GM21825 (cell line): Measurements from ENCODE around the gene PISD.
"Not testable (repeated sequence)": the region's sequence is repeated elsewhere in the genome, so short reads cannot be mapped to it uniquely, and the experiment has no call there.

Experiments used
- ATAC-seq: cut with Tn5 transposase; IDR thresholded peaks from one replicate; pipeline ENCODE4 v1.9.1; 2021; ENCODE audit warnings: mild to moderate bottlenecking, moderate library complexity; ENCODE audit not compliant: unreplicated experiment

PISD gene

DNA sequence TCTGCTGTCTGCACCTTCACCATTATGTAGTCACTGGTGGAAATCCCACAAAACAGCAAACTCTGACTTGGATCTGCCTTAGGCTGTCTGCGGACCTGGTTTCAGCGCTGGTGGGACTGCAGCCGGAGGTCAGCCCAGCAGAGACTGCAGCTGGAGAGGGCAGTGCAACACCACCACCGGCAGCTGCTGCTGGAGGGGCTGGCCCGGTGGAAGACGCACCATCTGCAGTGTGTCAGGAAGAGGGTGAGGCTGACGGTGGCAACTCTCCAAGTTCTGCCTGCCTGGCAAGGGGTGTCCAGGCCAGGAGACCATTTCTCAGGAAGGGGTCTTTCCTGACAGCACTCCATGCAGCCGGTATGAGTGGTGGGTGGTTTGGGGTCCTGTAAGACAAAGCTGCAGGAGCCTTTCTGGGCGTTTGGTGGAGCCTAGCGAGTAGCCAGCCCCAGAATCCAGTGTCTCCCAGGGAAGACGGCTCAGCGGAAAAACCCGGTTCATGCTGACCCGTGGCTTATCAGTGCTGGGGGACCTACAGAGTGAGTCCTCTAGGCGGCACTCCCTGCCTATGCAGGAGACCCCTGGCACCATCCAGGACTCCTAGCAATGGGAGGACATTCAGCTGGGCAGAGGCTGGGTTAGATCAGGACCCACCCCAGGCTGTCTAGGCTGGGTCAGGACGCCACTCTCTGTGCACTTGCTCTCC is 50.8 kb downstream of the PISD start:
- no peak for ATAC-seq

DNA sequence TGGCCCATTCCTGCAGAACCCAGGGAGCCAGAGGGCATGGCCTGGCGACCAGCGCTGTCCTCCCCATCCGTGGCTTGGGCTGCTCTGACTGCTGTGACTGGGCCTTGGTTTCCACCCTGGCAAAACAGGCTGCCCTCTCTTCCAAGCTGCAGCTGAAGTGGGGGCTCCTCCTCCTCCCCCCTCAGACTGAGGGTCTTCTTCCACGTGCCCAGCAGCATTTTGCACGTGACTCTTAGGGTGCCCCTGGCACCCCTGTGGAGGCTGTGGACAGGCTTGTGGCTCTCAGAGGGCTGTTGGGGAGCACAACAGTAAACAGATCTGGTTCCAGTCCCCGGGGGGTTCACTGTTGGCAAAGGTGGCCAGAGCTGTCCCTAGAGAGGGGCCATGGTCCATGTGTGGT is 51.4 kb downstream of the PISD start:
- no peak for ATAC-seq

DNA sequence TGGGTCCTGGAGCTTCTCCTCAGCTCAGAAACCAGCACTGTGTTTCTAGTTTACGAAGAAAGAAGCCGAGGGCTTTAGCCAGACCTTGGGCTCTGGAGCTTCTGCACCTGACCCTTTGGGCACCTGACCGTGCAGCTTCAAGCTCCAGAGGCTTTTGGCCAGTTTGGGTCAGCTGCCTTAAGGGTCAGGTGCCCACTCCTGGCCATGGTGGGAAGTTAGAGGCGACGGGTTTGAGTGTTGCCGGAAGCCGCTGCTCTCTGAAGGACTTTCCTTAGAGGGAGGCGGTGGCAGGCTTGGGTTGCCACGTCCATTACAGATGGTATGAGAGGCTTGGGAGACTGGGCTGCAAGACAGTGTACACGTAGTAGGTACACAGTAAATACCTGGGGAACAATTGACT is 52.3 kb downstream of the PISD start:
- ATAC-seq: no peak

DNA sequence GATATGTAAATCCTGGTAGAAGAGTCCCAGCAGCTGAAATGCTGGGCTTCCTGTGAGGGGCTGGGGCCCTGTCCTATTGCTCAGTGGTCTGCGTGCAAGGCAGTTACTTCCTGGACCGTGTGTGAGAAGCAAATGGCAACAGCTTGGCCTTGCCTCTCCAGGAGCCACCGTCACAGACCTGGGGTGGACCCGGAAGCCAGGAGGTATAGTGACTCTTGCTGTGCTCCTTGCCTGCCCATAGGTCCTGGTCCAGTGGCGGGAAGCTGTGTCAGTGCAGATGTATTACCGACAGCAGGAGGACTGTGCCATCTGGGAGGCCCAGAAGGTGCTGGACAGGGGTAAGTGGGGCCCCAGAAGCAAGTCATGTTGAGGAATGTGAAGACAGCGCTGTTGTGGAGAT is 54.3 kb downstream of the PISD start:
- ATAC-seq: no peak

DNA sequence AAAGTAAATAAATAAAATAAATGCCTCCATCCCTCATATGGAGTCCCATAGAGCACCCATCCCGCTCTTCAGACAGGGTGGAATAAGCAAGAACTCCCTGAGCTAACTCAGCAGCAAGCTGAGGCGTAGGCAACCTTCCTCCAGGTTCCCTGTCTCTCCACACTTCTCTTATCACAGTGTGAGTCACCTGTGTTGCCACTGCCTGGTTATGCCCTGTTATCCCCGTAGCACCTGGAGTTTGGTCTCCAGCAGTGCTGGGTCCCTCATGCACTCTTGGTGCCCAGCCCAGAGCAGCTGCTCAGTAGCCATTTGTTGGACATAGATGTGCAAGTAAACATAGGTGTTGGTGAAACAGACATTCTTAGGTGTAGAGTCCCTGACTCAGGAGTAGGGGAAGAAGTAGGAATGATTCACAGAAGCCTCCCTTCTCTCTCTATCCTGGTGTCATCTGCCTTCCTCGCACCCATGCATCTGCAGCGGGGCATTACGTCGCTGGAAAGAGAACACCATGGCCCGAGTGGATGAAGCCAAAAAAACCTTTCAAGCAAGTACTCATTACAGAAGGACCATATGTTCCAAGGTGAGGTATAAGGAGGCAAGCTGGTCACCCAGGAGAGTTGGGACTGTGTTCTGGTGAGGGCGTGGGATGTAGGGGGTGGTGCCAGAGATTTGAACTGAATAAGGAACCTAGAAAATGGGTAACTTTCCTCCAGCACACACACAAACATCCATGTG is 56.0 kb downstream of the PISD start:
- no peak for ATAC-seq

DNA sequence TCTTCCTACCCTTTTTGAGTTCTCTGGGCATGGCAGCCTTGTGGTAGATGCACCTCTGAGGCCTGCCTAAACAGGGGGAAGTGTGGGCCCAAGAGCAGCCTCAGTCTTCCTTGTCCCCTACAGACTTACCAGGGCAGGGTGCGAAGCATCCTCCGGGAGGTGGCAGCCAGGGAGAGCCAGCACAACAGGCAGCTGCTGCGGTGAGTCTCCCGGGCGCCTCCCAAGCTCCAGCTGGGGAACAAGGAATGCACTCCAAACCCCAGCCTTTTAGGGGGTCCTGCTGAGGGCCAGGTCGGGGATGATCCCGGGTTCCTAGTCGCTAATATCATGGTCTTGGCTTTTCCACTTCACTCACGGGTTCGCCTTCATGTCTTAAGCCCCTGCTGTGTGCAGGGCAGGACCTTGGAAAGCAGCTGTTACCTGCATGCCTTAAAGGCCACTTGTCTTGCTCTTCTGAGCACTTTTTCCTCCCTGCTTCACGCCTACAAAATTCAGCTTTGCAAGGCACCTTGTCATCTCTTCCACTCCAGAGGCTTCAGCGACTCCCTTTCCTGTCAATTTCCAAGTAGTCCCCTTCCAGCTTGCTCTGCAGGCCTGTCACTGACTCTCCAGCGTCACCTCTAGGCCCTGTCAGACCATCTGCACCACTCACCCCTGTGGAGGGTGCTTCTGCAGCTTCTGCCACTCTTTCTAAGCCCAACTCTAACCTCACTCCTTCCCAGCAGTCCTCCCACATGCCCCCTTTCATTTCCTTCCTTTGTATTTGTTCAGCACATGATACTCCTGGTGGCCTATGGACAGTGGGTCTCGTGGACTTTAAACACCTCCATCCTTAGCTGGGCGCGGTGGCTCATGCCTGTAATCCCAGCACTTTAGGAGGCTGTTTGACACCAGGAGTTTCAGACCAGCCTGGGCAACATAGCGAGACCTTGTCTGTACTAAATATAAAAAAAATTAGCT is 57.0 kb downstream of the PISD start:
- ATAC-seq: no peak

DNA sequence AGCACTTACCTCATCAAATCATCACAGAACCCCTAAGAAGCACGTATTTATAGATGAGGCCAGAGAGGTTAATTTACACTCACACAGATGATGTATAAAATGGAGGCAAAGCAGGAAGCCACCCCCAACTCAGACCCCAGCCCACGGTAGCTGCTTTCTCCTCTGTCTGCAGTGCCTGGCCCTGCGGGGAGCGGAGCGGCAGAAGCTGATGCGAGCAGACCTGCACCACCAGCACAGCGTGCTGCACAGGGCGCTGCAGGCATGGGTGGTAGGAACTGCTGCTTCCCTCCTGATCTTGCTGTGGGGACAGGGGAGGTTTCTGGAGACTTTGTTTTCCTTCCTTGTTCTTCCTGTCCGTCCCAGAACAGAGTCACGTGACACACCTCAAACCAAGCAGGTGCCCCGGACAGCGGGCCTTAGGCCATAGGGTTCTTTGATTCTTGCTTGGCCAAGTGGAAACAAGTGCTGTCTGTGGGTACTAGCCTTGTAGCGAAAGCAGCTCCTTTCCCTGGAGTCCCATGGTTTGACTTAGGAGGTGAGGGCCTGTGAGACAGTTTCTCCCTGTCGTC is 57.8 kb downstream of the PISD start:
- ATAC-seq: no peak

DNA sequence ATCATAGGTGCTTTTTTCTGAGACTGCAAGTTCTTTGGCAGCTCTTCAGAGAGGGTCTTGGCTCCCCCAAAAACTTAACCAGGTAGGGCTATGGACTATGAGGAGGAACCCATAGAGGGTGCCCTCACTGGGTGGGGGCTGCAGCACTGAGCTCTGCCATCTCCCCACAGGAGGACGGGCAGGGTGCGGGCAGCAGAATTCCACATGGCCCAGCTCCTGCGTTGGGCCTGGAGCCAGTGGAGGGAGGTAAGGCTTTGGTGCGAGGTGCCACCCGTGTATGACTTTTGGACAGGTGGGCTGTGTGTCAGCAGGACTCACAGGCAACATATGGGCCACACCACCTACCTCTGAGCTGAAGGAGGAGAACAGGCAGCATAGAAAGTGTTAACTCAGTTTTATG is 58.4 kb downstream of the PISD start:
- ATAC-seq: no peak

DNA sequence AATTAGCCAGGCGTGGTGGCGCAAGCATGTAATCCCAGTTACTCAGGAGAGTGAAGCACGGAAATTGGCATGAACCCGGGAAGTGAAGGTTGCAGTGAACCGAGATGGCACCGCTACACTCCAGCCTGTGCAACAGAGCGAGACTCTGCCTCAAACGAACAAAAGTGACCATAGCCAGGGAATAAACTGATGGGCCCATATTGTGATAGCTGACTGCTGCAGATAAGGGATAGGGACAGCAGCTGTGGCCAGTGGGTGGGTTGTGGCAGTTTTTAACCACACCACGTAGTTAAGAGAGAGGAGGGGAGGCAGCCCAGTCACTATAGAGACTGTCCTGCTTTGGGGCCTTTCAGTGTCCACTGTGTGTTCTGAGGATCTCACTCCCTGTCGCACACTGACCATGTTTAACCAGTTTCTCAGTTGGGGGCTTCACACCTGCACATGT is 58.9 kb downstream of the PISD start:
- ATAC-seq: no peak

DNA sequence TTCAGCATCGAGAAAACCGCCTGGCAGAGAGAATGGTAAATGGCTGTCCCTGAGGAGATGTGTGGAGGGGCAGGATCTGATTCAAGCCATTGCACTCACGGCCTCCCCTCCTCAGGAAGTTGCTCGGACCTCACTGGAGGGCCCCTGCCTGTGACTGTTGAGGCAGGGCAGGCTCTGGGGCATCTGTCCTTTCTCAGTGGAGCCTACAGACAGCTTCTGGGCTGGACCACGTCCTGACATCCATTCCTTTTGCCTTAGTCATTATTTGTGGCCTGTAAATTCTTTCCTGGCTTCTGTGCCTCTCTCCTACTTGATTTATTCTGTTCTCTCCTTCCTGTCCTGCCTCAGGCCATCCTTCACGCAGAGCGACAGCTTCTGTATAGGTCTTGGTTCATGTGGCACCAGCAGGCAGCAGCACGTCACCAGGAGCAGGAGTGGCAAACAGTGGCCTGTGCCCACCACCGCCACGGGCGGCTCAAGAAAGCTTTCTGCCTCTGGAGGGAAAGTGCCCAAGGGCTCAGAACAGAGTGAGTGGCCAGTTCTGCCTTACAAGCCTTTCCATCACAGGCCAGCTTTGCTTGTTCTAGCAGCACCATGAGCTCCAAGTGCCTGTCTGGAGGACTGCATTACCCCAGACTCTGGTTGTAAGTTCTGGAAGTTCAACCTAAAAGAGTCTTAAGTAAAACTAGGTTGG is 59.6 kb downstream of the PISD start:
- ATAC-seq: no peak

DNA sequence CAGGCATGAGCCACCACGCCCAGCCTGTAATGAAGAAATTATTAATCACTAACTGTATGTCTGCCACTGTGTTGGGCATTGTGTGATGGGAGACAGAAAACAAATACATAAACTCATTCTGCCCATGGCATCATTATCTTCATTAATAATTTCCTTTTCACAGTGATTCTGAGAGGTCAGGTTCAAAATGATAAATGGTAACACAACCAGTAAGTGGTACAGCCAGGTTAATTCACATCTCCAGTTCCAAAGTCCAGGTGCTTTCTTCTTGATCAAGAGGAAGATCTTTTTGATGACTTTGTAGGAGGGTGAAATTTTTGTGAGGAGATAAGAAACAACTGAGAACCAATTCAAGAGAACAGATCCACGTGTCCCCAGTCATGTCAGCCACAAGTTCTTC is 66.7 kb downstream of the PISD start:
- no peak for ATAC-seq

DNA sequence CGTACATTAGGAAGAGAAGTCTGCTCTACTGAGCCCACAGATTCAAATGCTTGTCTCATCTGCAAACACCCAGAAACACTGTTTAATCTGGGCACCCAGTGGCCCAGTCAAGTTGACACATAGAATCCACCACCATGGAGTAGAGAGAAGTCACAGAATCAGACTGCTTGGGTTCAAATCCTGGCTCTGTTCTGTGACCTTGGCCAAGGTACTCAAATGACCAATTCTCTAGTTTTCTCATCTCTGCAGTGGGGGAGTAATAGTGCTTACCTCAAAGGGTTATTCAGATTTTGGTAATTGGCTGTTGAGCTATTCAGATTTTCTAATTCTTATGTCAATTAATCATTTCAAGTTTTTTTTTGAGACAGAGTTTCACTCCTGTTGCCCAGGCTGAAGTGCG is 71.9 kb downstream of the PISD start:
- not testable (repeated sequence) for ATAC-seq

DNA sequence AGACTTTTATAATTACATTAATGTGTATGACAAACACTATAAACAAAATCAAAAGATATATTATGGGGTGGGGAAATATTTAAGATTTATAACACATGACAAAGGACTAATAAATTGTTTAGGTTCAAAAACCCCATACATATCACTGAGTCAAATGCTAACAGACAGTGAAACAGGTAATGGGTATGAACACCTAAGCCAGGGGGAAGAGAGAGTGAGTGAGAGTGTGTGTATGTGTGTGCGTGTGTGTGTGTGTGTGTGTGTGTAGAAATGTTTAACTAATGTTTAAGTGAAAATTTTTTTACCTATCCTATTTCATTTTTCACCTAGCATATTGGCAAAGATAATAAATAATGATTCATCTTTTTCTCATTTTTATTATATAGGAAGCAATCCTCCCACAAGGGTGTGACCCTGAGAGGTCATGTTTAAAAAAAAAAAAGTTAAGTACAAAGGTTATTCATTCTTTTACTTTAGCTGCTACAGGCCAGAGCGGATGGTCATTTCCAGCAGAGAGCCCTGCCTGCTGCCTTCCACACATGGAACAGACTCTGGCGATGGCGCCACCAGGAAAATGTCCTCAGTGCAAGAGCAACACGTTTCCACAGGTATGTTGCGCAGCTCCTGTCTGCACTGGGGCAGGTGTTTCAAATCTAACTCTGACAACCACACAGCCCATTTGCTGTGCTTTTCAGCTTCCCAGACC is 72.9 kb downstream of the PISD start:
- no peak for ATAC-seq

DNA sequence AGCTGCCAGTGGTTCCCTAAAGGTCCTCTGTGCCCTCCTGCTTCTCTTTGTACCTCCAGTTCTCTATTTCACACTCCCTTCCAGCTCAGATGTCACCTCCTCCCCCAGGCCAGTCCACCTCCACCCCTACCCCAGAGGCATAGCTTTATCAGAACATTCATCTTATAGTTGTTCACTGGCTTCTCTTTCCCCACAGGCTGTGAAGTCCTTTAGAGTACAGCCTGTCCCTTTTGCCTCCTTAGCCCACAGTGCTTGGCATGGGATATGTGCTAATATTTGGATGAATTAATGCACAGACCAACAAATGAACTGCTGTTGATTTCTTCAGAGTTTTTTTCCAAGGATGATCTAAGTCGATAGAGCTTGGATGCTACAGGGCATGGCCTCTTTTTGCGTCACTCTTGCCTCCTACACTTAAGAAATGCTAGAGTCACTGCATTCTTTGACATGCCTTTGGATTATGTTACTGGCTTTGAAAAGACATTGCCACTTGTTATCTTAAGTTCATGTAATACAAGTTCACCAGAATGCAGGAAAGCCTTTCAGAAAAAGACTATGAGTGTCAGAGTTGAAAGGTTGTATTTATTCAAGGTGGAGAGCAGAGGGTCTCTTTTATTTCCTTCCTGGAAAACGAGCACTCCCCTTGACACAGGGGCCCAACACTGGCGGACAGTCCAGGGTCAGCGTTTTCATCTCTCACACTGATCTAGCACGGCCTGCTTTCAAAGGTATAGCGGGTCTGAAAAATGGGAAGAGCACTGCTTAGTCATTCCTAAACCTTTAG is 75.7 kb downstream of the PISD start:
- no peak for ATAC-seq

DNA sequence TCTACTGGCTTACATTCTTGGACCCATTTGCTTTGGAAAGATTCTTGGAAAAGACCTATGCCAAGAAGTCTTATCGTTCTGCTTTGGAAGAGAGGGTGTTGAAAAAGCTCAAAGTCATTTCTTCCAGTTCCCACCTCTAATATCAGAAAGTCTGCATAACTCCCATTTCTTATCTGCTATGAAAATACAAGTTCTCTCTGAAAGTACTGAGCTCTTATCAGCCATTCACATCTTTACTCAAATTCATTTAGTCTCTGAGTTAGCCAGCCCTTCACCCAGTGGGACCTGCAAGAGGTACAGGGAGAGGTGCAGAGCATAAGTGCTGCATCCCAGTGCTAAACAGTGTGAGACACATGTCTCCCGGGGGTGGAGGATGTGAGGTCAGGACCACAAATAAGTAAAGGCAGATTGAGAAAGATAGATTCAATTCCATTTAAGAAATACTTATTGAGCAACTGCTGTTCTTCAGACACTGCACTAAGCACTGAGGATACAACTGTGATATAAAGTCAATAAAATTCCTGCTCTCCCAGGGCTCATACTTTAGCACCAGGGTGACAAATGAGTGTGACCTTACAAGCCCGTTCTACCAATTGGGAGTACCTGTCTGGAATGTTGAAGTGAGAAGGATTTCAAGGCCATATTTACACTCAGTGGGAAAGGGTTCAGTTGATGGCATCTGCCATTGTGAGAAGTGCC is 76.7 kb downstream of the PISD start:
- no peak for ATAC-seq

DNA sequence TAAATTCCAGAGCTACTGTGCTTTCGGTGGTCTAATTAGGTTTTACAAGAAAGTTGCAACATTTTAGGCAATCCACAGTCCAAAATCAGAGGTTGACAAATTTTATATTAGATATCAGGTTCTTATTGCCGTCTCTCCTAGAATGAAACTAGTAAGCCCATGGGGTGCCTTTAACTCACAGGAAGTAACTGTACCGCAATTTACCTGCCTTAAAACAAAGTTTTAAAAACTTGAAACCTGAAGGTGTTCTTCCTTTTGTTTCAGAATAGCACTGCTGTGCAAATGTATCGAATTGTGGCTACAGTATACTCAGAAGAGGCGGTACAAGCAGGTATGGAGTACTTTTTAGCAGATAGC is 77.2 kb downstream of the PISD start:
- ATAC-seq: no peak

DNA sequence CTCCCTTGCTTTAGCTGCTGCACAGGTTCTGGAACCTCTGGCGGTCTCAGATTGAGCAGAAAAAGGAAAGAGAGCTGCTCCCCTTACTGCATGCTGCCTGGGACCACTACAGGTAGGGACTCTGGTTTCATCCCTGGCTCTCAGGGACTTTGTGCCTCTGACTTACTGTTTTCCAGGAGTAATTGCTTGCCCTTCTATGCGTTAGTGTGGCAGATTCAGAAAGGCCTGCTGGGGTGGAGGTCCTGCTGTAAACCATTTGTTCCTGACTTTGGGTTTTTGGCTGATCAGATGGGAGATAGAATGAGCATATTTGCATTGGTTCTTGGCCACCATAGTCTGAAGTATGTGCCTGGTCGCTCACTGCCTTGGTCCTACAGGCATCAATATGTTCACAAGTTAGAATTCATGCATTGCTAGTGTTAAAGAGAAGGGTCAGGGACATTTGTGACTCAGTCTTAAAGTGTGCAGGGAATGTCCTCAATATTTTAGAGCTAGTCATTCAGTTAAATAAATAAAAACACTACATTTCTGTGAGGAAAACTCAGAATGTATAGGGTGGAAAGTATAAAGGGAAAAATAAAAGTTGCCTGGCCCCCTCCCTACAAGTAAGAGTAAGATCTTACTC is 78.0 kb downstream of the PISD start:
- ATAC-seq: no peak

DNA sequence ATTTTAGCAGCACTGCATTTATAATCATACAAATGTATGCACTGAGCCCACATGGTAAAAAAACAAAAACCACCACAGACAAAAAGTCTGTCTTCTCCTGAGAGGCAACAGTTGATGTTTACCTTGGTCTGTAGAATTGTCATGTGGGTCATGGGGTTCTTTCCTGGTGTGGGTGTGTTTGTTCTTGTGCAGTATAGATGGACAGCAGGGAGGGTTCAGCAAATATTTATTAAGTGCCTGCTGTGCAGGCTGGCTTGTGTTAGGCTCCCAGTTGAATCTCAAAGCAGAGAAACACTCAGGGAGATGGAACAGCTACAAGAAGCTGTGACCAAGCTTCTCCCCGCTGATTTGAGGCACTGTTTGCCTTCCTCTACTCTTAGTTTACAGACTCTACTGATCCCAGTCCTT is 82.2 kb downstream of the PISD start:
- no peak for ATAC-seq
